ENCODE results near the gene C13orf46. TPM values are rescaled to one million over a fixed set of nuclear protein-coding genes. Genes with fewer than 3 reads are reported as not detected.

Gene C13orf46
- total RNA-seq, 4 donors from 2014 or later: 0.41 to 77.4 (median 1.1) TPM; not detected in 1

GRCh38 chr13:114011226-114011625 is 37.4 kb upstream of the C13orf46 start:
- H3K27me3 ChIP-seq: no peaks in the 10 kb centered on the region
- H3K36me3 ChIP-seq: peaks cover 0 to 6% (median 0%) of the 10 kb centered on the region in 4 donors
- intact Hi-C loops (cut with DNase I; ENCODE audit: low total_unique reads): no loop called here
- H3K27ac ChIP-seq: no peak overlapping the region
- 90 to 95% methylated on average over 2 to 19 of the region's 19 CpGs for WGBS, 2 donors (ENCODE audit: low coverage in 1 of 2)
- no peak for TF ChIP-seq POLR2A (IDR thresholded peaks at IDR 0.05)
- no peak for DNase-seq
- no peaks in the 10 kb centered on the region for H3K9me3 ChIP-seq
- no peak overlapping the region for H3K4me3 ChIP-seq
- H3K4me1 ChIP-seq: peaks cover 0 to 10% (median 2%) of the 10 kb centered on the region in 4 donors
- in situ Hi-C loops (cut with MboI; ENCODE audit: low pct_ligation_motif_present in 1 of 4, low pct_unique_long_range_greater_than_20kb in 1 of 4, low sequenced_read_pairs in 3 of 4): no loop called here

GRCh38 chr13:114010401-114011101 is 36.7 kb upstream of the C13orf46 start:
- no peak overlapping the region for H3K27ac ChIP-seq
- no peak for DNase-seq
- H3K36me3 ChIP-seq: peaks cover 0 to 6% (median 0%) of the 10 kb centered on the region in 4 donors
- no peaks in the 10 kb centered on the region for H3K27me3 ChIP-seq
- TF ChIP-seq POLR2A (IDR thresholded peaks at IDR 0.05) (no peak), POLR2AphosphoS5 (IDR thresholded peaks at IDR 0.05) (no peak), EP300 (IDR thresholded peaks at IDR 0.05; ENCODE audit: low read depth) (no peak), CTCF (IDR thresholded peaks at IDR 0.05) (no peak)
- intact Hi-C loops (cut with DNase I; ENCODE audit: low total_unique reads) (no loop called here), in situ Hi-C loops (cut with MboI; ENCODE audit: low pct_ligation_motif_present in 1 of 4, low pct_unique_long_range_greater_than_20kb in 1 of 4, low sequenced_read_pairs in 3 of 4) (no loop called here)
- peaks cover 0 to 4% (median 0%) of the 10 kb centered on the region in 4 donors for H3K4me1 ChIP-seq
- H3K9me3 ChIP-seq: no peaks in the 10 kb centered on the region
- 92 to 97% methylated on average over 10 to 33 of the region's 37 CpGs for WGBS, 2 donors (ENCODE audit: low coverage in 1 of 2)
- no peak overlapping the region for H3K4me3 ChIP-seq

GRCh38 chr13:114009590-114010400 is 35.9 kb upstream of the C13orf46 start:
- no peak overlapping the region for H3K4me3 ChIP-seq
- intact Hi-C loops (cut with DNase I; ENCODE audit: low total_unique reads) (no loop called here), in situ Hi-C loops (cut with MboI; ENCODE audit: low pct_ligation_motif_present in 1 of 4, low pct_unique_long_range_greater_than_20kb in 1 of 4, low sequenced_read_pairs in 3 of 4) (no loop called here)
- WGBS, 2 donors (ENCODE audit: low coverage in 1 of 2): 92% methylated on average over 31 of the region's 31 CpGs; no CpG with 5 or more reads in 1 of the 2 donors
- no peak overlapping the region for H3K27ac ChIP-seq
- TF ChIP-seq POLR2A (IDR thresholded peaks at IDR 0.05) (no peak), EP300 (IDR thresholded peaks at IDR 0.05; ENCODE audit: low read depth) (no peak), CTCF (IDR thresholded peaks at IDR 0.05) (no peak), POLR2AphosphoS5 (IDR thresholded peaks at IDR 0.05) (no peak)
- no peaks in the 10 kb centered on the region for H3K9me3 ChIP-seq
- no peak for DNase-seq
- no peaks in the 10 kb centered on the region for H3K4me1 ChIP-seq
- H3K27me3 ChIP-seq: no peaks in the 10 kb centered on the region
- H3K36me3 ChIP-seq: peaks cover 0 to 6% (median 0%) of the 10 kb centered on the region in 4 donors

GRCh38 chr13:114008964-114009589 is 35.2 kb upstream of the C13orf46 start:
- in situ Hi-C loops (cut with MboI; ENCODE audit: low pct_ligation_motif_present in 1 of 4, low pct_unique_long_range_greater_than_20kb in 1 of 4, low sequenced_read_pairs in 3 of 4) (no loop called here), intact Hi-C loops (cut with DNase I; ENCODE audit: low total_unique reads) (no loop called here)
- no peak overlapping the region for H3K4me3 ChIP-seq
- peaks cover 0 to 6% (median 0%) of the 10 kb centered on the region in 4 donors for H3K36me3 ChIP-seq
- no peaks in the 10 kb centered on the region for H3K4me1 ChIP-seq
- no peak overlapping the region for H3K27ac ChIP-seq
- DNase-seq: no peak
- no peaks in the 10 kb centered on the region for H3K9me3 ChIP-seq
- no peaks in the 10 kb centered on the region for H3K27me3 ChIP-seq
- TF ChIP-seq EP300 (IDR thresholded peaks at IDR 0.05; ENCODE audit: low read depth) (no peak), POLR2A (IDR thresholded peaks at IDR 0.05) (no peak), POLR2AphosphoS5 (IDR thresholded peaks at IDR 0.05) (no peak), CTCF (IDR thresholded peaks at IDR 0.05) (no peak)
- 92 to 96% methylated on average over 11 to 31 of the region's 33 CpGs for WGBS, 2 donors (ENCODE audit: low coverage in 1 of 2)
